OCI-M1 (cell line): ENCODE results near the gene PPP1R3F.

Experiments used
- DNase-seq: peaks from one replicate; lab custom pipeline; 2025; lab: John Stamatoyannopoulos, UW

PPP1R3F gene

DNA sequence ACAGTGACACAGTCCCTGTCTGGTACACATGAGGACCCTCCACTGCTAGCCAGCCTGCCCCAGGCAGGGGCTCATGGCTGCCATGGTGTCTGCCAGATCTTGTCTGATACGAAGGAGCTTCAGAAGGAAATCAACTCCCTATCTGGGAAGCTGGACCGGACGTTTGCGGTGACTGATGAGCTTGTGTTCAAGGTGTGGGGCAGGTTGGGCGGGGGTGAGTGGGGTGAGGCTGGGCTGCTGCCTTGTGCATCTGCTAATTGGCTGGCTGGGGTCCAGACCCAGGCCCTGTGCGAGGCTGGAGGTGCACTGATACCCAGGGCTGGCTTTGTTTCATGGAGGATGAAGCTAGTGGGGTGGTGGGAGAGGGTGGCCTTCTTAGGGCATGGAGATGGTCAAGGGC lies 20.5 kb upstream of the PPP1R3F start:
- DNase-seq: no peak

GRCh38 chrX:49249616-49250015 lies 20.0 kb upstream of the PPP1R3F start:
- DNase-seq: no peak

- DNase-seq: no peak
Measured at GRCh38 chrX:49250066-49250465, 19.5 kb upstream of the PPP1R3F start.

DNA sequence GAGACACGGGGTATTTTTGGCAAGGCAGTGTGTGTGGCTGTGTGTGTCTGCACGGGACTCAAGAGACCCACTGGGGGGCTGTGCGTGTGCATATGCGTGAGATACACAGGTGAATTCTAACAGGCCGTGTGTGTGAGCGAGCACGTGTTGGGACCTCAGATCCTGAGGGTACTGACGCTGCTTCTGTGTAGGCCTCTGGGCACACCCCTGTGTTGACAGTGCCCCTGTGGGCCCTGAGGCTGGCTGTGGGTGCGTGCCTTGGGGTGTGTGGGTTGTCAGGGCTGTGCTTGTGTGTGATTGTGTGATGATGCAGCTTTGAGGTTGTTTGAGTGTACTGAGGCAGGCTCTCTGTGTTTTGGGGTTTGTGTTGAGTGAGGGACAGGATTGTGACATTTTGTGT lies 19.0 kb upstream of the PPP1R3F start:
- DNase-seq: no peak

DNA sequence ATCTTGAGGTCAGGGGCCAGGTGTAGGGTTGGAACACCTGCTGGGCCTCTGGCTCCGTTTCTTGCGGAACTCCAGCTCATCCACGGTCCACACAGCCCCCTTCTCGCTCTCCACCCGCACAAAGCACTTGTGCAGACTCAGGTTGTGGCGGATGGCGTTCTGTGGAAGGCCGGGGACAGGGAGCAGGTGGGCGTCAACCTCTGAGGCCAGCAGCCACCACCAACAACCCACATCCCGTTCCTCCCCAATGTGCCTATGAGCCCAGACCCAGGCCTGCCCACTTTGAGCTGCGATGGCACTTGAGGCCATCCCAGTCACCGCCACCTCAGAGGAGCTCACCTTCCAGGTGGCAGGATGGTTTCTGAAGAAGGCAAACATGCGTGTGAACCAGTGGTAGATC lies 18.3 kb upstream of the PPP1R3F start:
- no peak for DNase-seq

DNA sequence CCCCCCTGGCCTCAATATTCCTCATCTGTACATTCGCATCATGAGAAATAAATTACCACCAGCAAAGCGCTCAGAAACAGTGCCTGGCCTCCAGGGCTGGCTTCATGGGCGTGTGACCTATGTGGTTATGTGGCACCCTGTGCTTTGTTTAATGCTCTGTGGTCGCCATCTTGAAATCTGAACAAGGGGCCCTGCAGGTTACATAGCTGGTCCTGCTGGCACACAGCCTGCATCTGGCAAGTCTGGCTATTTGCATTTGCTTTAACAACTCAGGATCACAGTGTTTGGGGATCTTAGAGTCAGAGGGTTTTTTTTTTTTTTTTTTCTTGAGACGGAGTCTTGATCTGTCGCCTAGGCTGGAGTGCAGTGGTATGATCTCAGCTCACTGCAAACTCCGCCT lies 15.0 kb upstream of the PPP1R3F start:
- DNase-seq: no peak

DNA sequence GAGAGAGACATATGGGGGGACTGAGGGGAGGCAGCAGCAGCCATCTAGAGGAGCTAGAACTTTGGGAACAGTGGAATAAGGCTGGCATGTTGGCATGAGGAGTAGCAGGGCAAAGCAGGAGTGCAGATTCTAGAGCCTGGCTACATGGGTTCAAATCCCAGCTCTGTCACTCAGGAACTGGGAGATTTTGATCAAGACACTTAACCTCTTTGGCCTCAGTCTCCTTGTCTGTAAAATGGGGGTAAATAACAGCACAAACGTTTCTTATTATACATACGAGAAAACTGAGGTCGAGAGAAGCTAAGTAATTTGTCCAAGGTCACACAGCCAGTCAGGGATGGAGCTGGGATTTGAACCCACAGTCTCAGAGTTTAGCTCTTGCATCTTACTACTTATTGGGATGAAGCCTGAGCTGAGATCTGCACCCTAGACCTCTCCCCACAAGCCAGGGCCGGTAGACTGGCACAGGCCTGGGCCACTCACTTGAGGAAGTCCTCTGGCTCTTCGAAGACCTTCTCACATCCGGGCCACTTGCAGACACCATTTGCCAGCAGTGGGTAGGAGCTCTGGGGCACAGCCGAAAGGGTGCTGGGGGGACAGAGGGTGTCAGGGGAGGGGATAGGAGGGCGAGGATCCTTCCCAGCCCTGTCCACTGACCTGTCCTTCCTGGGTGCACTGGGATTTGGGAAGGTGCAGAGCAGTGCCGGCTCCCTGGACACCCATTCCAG lies 13.2 kb upstream of the PPP1R3F start:
- DNase-seq: no peak

GRCh38 chrX:49257074-49257790 lies 12.4 kb upstream of the PPP1R3F start:
- DNase-seq: no peak

- DNase-seq: no peak
Measured at GRCh38 chrX:49257846-49258748, 11.5 kb upstream of the PPP1R3F start.

- no peak for DNase-seq
Measured at GRCh38 chrX:49258749-49259124, 10.9 kb upstream of the PPP1R3F start.

DNA sequence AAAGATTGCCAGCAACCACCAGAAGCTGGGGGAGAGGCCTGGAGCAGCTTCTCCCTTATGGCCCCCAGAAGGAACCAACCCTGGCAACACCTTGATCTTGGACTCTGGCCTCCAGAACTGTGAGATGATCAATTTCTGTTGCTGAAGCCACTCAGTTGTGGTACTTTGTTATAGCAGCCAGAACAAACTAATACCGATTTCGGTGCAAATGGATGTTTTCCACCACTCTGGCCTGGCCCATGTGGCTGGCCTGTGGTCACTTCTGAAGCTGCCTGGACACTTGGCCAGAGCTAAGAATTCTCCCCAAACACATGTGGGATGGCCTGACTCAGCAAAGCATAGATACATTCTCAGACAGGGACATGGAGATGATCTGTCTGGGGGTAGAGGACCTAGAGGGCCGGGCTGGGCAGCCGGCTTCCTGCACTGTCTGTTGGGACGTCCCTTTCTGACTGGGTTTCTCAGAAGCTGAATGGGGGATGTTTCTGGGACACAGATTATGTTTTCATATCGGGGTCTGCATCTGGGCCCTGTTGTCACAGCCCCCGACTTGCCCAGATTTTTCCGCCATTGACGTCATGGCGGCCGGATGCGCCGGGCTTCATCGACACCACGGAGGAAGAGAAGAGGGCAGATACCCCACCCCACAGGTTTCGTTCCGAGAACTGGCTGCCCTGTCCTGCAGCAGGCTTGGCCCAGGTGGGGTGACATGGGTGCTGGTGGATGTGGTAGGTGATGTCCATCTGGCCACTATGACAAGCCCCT lies 9.2 kb upstream of the PPP1R3F start:
- DNase-seq: no peak

DNA sequence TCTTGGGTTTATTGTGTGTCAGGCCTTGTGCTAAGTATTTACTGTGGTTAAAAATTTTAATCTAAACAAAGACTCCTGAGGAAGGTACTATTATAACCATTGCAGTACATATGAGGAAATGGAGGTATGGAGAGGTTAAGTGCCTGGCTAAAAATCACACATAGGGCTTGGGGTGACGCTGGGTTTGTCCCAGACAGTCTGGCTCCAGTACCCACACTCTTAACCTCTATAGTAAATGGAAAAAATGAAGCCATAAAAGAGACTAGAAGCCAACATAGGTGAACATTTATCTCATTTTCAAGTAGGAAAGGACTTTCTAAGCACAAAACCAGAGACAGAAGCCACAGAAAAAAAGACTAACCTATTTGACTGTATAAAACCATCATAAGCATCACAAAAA lies 7.0 kb upstream of the PPP1R3F start:
- no peak for DNase-seq

DNA sequence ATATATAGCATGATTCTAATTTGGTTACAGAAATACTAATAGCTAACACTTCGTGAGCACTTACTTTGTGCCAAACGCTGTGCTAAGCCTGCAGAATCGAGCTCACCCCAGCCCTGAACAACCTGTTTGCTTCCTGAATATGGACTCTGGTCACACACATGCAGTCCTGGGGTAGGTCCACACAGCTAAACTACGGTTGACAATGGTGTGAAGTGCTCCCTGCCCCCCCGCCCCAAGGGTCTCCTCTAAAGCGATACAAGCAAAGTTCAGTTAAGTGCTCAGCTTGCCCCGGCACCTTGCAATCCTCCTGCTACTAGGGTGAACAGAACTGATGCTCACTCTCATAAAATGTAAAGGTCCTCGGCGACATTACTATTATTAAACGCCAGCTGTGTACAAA lies 6.0 kb upstream of the PPP1R3F start:
- DNase-seq: no peak

GRCh38 chrX:49264460-49264859 lies 5.1 kb upstream of the PPP1R3F start, which contains the start of gene FOXP3:
Gene FOXP3 (minus strand): TSS chrX:49264710. CDS start chrX:49258505, 6,205 bp downstream.
- DNase-seq: no peak

- no peak for DNase-seq
Measured at GRCh38 chrX:49266523-49267445, 2.8 kb upstream of the PPP1R3F start.

DNA sequence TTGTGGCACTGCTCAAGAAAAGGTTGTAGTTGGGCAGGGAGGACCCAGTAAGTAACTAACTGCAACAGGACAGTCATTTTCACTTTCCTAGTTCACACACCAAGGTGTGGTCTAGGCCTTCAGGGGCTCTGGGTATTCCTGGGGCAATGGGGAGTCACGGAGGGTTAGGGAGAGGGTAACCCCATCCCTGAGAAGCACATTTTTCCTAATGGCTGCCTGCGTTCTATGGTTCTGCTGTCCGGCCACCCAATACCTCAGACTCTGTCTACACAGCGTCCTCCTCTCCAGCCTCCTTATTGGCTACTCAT lies 937 bp upstream of the PPP1R3F start:
- DNase-seq: no peak

DNA sequence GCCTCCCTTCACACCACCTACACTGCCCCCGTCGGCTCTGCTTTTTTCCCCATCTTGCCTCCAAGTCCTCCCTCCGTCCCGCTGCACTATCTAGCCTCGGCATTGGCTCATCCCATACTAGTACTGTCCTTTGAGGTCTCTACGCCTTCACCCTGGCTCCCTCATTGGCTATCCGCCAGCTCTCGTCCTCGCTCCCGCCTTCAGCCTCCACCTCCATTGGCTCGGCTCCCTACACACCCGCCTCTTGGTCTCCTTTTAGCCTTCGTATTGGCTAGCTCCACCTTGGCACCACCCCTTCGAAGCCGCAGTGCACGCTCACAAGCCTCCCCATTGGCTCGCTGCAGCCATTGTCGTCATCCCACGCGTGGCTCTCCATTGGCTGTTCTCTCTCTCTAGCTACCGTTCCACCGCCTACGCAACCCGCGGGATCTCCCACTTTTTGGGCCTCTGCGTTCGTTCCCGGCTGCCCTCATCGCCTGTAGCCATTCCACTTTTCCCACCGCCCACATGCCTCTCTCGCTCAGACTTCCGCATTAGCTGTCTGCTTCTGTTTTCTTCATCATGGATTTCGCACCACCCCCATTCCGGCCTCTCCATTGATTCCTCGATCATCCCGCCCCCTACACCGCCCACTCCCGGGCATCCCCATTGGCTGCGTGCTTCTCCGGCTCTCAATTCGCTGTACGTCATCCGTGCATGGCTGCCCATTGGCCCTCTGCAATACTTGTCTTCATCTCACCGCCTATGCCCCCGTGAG lies 405 bp upstream of the PPP1R3F start:
- peak; percentile 98 for DNase-seq

GRCh38 chrX:49270249-49270921 lies 792 bp downstream of the PPP1R3F start:
- no peak for DNase-seq

DNA sequence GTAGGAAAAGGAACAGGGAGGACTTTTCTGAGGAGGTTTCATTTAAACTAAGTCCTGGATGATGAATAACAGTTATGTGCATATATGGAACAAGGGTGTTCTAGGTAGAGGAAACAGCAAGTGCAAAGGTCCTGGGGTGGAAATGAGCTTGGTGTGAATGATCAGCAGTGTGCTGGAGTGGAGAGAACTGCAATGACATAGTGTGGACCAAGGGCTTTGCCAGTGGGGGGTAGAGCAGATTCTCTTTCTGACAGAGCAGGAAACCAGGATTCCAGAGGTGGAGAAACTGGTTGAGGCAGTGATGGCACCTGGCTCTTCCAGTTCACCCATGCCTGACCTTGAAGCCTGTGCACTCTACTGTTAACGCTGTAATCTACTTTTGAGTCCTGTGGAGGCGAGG lies 1.7 kb downstream of the PPP1R3F start:
- no peak for DNase-seq

DNA sequence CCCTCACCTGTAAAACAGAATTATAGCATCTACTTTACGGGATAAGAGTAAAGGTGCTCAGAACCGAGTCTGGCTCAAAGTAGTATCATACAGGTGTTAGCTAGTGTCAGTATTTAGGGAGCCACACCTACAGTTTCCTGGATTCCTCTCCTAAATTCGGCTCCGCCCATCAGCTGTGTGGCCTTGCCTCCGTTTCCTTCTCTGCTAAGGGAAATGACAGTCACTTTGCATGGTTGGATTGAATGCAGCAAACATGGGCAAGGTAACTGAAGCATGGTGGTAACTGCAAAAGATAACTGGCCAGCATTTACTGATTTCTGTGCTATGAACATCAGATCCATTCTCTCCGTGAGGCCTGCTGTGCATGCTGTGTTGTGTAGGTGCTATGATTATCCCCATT lies 2.8 kb downstream of the PPP1R3F start:
- no peak for DNase-seq
